ENCODE data around the gene NSRP1.
"Not testable (repeated sequence)": the region's sequence is repeated elsewhere in the genome, so short reads cannot be mapped to it uniquely, and the experiment has no call there.

NSRP1 gene

GRCh38 chr17:30222721-30223175 lies 106.1 kb downstream of the NSRP1 start:
- DNase-seq (ENCODE audit: low read depth, low spot score), result no peak

GRCh38 chr17:30224419-30224960 lies 107.9 kb downstream of the NSRP1 start:
- DNase-seq (ENCODE audit: low read depth, low spot score), result no peak

GRCh38 chr17:30225112-30225511 lies 108.5 kb downstream of the NSRP1 start:
- DNase-seq (ENCODE audit: low read depth, low spot score), result no peak

DNA sequence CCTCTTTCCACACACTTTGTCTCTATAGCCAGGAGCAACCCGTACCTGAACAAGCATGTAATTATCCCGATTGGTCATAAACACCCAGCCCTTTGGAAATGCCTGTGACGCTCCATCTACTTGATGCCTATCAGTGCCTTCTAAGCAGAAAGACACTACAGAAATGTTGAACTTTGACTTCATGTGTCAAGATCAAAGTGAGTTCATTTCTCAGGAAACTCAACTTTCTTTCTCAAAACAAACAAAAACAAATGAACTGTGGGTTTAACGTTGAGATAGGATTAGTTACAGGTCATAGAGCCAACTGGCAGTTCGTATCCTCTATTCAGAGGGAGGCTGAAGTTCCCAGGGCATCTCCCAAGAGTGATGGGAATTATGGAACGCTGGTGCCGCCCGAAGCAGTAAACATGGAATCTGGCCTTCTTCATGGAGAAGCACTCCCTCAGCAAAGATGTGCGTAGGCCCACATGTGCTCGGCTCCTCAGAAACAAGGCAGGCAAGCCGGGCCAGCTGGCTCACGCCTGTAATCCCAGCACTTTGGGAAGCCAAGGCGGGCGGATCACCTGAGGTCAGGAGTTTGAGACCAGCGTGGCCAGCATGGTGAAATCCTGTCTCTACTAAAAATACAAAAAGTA lies 109.4 kb downstream of the NSRP1 start:
- DNase-seq (ENCODE audit: low read depth, low spot score), result no peak

DNA sequence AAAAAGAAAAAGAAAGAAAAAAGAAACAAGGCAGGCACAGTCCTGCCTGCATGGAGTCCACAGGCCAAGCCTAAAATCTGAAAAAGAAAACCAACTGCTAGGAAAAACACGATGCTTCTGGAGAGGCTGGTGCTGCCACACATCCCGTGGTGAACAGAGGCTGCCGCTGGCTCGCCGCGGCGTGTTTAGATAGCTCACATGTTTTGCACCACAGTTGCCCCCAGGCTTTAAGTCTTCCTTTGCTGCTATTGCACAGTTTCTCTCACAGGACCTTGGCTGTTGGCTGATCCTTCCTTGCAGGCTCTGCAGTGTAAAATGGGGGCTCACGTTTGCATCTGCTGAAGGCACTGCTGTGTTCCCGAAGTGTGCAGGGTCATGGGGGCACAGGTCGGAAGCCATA lies 110.3 kb downstream of the NSRP1 start:
- peak; percentile 53 for DNase-seq (ENCODE audit: low read depth, low spot score)

DNA sequence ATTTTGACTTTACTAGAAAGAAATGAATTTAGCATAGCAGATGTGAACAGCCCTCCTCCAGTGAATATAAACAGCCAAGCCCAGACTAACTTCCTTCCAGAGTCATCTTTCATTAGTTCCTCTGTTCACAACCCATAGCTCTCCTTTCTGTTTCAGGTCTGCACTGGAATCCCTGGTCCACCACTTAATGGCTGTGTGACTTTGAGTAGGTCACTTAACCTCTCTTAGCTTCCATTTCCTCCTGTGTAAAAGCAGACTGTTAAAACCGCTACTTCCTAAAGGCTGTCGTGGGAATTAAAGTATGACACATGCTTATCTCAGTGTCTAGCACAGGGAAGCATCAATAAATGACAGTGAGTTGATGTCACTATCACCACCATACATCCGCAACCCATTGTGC lies 111.4 kb downstream of the NSRP1 start:
- no peak for DNase-seq (ENCODE audit: low read depth, low spot score)

GRCh38 chr17:30229012-30229411 lies 112.4 kb downstream of the NSRP1 start:
- no peak for DNase-seq (ENCODE audit: low read depth, low spot score)

GRCh38 chr17:30230009-30230408 lies 113.4 kb downstream of the NSRP1 start:
- DNase-seq (ENCODE audit: low read depth, low spot score), result not testable (repeated sequence)

DNA sequence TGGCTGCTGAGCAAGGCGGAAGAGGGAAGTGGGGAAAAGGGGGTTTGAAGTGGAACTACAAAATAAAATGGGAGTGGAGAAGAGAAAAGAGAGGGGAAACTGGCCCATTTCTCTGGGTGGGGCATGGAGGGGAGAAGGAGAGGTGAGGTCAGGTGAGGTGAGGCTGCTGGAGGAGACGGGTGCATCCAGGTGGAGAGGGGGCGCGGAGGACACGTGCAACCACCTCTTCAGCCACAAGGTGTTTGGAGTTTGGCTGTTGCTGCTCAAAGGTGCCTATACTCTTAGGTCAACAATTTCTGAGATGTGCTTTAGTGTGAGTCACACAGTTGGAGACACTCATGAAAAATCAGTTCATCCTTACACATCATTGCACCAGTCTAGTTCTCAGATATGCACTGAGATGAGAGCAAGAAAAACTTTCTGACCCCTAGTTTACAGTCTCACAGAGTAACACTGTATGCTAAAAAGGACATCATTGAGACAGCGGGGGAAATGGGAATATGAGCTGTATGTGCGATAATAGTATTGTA lies 114.0 kb downstream of the NSRP1 start:
- DNase-seq (ENCODE audit: low read depth, low spot score), result no peak

DNA sequence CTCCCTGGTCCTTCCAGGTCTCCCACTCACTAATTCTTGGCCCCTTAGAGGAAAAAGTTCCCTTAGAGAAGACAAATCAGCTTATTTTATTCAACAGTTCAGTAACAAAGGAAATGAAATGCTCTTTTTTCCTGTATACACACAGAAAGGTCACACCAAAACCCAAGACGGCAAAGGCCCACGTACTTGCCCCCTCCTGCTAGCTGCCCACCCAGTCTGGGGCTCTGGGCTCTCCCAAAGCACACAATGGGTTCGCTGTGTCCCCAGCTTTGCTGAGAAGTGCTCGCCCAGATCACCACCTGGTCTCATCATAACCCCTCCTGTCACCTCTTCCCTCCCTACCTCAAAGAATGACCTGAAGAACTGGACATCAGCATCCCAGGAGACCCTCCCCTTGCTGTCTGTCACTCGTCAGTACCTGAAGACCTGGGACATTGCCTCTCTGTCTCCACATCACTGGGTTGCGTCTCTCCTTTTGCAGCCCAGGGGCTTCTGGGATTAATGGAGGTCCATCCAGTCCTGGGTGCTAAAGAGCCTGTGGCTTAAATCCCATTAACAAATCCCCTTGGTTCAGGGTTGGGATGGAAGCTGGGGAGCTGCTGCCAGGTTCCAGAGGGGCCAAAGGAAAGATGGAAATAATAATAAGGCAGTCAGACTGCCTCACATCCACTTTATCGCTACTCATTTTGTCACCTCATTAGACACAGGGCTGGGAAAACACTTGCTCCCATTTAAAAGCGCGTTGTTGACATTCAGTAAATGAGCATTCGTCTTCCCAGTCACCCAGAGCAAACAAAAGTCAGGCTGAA lies 115.6 kb downstream of the NSRP1 start:
- no peak for DNase-seq (ENCODE audit: low read depth, low spot score)

DNA sequence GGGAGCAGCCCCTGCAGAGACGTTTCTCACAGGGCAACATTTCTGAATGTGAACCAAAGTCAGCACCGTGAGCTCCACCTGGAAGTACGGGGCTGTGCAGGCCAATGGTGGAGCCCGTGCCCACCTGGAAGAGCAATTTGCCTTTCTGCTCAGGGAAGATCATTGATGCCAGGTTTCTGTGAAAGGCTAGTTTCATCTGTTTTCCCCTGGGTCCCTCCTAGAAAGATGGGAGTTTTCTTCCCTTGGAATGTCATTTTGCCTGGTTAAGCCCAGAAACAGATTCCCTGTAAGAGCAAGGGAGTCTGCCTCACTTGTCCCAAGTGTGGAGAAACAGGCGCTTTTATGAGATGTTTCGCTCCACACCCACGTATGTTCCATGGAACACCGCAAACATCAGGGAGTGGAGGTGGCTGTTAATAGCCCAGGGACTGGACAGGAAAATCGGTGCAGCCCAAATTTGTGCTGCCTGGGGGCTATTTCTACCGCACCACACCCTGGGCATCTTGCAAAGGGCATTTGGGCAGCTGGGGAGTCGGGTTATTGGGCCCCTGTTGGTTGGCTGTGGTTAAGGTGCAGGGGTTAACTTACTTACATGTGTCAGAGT lies 116.3 kb downstream of the NSRP1 start:
- DNase-seq (ENCODE audit: low read depth, low spot score), result no peak

GRCh38 chr17:30234296-30234695 lies 117.7 kb downstream of the NSRP1 start:
- DNase-seq (ENCODE audit: low read depth, low spot score), result no peak

- DNase-seq (ENCODE audit: low read depth, low spot score), result no peak
Measured at GRCh38 chr17:30234964-30235363, 118.3 kb downstream of the NSRP1 start.

DNA sequence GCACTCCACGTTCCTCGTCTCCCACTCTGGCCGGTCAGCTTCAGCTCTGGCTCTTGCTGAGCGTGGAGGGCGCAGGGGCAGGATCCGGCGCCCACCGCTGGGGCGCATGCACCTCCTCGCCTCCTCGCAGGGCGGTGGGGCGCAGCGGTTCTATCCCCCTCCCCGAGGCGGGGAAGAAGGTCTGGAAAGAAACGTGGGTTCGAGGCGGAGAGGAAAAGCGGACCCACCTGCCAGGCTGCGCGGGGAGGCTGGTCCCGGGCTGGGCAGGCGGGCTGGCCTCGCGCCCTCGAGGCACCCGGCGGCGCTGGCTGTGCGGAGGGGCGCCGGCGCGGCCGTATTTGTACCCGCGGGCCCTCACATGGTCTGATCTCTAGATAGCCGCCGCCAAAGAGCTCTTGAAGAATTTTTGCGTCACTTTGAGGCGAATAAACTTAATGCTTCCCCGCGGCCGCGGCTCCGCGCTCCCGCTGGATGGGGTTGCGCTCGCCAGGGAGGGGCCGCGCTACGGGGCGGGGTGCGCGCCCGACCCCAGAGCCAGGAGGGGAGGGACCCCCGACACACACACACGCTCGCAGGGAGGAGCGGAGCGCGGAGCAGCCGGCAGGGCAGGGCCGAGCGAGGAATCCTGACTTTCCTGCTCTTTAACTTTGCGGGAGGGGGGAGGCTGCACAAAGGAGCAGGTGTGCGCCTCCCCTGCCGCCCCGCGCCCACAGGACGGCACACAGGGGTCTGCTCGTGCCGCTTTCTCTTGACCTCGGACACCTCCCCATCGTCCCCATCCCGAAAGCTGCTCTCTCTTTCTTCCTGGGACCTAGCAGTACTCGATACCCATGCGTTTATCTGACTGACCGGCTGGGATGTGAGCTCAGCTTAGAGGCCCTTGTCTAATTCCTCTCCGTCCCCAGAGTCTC lies 119.0 kb downstream of the NSRP1 start, which contains the start of gene SLC6A4:
SLC6A4 (minus strand) TSS at position 312 of the 911 bp plus-strand sequence. CDS start 13,739 bp downstream, outside the sequence.
- DNase-seq (ENCODE audit: low read depth, low spot score), result no peak

All from smooth muscle cell of the brain vasculature (primary cell).